ENCODE measurements around the gene RNF43. TPM values are rescaled to one million over a fixed set of nuclear protein-coding genes. Genes with fewer than 3 reads are reported as not detected.

The RNF43 gene
- total and polyA plus RNA-seq, 7 donors: 0.14 to 19.3 (median 3.4) TPM; not detected in 1

DNA sequence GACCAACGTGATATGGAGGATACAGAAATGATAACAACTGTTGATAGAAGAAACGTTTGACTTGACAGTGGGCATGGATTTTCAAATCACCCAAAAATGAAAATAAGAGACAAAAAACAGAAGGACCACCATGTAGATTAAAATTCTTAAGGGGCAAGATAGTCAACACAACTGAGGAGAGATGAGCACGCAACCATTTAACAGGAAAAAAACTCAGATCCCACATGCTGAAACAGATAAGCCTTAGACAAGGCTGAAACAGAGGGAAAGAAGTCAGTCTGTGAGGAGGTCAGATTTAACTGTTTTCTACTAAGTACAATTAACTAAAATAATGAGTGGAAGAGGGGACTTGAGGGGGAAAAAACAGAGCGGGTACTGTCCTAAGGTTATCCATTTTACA is 21.2 kb downstream of the RNF43 start:
- no peak for DNase-seq
- Histone ChIP-seq H3K4me1 (no peaks in the 10 kb centered on the region), H3K36me3 (no peaks in the 10 kb centered on the region), H3K9me3 (no peaks in the 10 kb centered on the region), H3K27ac (no peak overlapping the region), H3K27me3 (peaks cover 0 to 4% (median 0%) of the 10 kb centered on the region in 3 donors), H3K4me3 (no peak overlapping the region)
- TF ChIP-seq, protein P1, sequence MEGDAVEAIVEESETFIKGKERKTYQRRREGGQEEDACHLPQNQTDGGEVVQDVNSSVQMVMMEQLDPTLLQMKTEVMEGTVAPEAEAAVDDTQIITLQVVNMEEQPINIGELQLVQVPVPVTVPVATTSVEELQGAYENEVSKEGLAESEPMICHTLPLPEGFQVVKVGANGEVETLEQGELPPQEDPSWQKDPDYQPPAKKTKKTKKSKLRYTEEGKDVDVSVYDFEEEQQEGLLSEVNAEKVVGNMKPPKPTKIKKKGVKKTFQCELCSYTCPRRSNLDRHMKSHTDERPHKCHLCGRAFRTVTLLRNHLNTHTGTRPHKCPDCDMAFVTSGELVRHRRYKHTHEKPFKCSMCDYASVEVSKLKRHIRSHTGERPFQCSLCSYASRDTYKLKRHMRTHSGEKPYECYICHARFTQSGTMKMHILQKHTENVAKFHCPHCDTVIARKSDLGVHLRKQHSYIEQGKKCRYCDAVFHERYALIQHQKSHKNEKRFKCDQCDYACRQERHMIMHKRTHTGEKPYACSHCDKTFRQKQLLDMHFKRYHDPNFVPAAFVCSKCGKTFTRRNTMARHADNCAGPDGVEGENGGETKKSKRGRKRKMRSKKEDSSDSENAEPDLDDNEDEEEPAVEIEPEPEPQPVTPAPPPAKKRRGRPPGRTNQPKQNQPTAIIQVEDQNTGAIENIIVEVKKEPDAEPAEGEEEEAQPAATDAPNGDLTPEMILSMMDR (IDR thresholded peaks at IDR 0.05): no peak
- TF ChIP-seq POLR2A (IDR thresholded peaks at IDR 0.05) (no peak), EP300 (IDR thresholded peaks at IDR 0.05) (no peak), POLR2AphosphoS5 (IDR thresholded peaks at IDR 0.05) (no peak)
- 47 to 81% methylated on average over 4 of the region's 4 CpGs for WGBS, 2 donors
- intact Hi-C loops (cut with DNase I): no loop called here

DNA sequence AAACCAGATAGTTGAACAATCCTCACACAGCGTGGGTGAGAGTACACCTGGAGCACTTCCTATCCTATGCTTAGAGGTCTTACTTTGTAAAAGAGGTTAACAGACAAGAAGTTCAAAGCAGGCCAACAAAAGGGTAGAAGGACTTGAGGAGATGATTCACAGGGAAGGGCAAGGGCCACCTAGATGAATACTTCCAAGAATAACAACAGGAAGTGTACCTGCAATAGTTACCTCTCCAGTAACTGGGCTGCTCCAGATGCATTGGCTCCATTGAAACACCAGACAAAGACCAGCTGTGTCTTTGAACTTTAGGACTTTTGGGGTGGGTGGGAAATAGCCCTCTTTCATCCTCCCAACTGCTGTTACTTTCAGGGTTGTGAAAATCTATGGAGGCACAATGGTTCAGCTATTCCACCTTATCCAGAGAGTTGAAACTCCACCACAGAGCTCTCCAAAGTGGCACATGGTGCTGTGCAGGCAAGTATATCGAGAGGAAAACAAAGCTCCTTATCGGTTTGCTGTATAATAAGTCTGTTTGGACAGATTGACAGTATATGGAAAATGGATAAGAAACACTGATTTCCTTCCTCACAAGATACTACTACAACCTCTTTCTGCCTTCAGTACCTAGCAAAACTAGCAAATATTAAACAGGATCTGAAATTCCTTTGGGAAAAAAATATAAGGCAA is 22.7 kb downstream of the RNF43 start:
- intact Hi-C loops (cut with DNase I): no loop called here
- DNase-seq: no peak
- Histone ChIP-seq H3K27me3 (peaks cover 0 to 4% (median 0%) of the 10 kb centered on the region in 3 donors), H3K9me3 (no peaks in the 10 kb centered on the region), H3K27ac (no peak overlapping the region), H3K4me1 (no peaks in the 10 kb centered on the region), H3K4me3 (no peak overlapping the region), H3K36me3 (no peaks in the 10 kb centered on the region)
- TF ChIP-seq, protein P1 (IDR thresholded peaks at IDR 0.05): no peak
- TF ChIP-seq POLR2AphosphoS5 (IDR thresholded peaks at IDR 0.05) (no peak), POLR2A (IDR thresholded peaks at IDR 0.05) (no peak), EP300 (IDR thresholded peaks at IDR 0.05) (no peak)
- 23 to 70% methylated on average over 3 of the region's 3 CpGs for WGBS, 2 donors

DNA sequence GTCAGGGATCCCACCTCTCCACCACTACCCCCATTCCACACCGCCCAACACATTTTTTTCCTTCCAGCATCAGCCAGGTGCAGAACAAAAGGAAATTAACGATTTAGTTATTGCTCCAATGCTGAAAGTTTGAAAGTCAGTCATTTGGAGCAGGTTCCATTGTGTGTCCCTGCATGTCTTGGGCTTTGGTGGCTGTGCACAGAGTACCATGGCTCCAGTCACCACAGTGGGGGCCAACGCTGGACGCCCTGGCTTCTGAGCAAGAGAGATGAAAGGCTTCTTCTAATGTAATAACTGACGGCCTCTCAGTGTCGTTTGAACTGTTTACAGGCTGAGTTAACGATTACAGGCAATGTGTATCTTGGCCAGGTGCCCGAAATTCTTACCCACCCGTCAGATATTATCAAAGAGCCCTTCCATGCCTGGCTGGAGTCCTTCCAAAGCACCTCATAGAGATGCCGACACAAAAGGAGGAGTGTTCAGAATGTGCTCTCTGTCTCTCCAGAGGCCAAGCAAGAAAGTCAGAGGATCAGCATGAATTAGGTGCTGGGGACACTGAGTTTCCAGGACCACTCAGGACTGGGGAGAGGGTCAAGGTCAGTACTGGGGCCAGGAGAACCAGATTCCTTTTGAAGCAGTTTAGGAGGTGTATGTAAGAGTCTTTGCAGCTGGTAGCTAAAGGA is 25.9 kb downstream of the RNF43 start:
- intact Hi-C loops (cut with DNase I): no loop called here

DNA sequence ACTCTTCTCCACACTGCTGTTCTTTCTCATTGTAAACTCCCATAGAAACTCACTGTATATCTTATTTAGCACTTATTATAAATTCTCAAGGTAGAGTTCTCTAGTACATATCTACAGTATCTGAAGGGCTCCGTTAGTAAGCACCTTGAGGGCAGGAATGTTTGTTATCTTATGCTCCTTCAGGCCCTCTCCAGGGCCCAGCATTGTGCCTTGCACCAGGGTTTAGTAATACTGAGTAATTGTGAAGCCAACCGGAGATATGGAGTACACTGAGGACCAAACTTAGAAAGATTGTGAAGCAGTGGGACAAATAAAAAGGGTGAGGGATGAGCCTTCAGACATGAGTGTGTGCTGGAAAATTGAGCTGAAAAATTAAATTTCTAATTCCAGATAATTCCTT is 26.4 kb downstream of the RNF43 start:
- Histone ChIP-seq H3K27ac (no peak overlapping the region), H3K9me3 (no peaks in the 10 kb centered on the region), H3K4me3 (no peak overlapping the region), H3K36me3 (no peaks in the 10 kb centered on the region), H3K4me1 (no peaks in the 10 kb centered on the region), H3K27me3 (peaks cover 0 to 9% (median 0%) of the 10 kb centered on the region in 3 donors)
- intact Hi-C loops (cut with DNase I): no loop called here
- WGBS, 2 donors: 27 to 79% methylated on average over 2 of the region's 2 CpGs
- TF ChIP-seq, protein P1 (IDR thresholded peaks at IDR 0.05): no peak
- TF ChIP-seq POLR2AphosphoS5 (IDR thresholded peaks at IDR 0.05): no peak
- TF ChIP-seq POLR2A (IDR thresholded peaks at IDR 0.05): no peak
- TF ChIP-seq EP300 (IDR thresholded peaks at IDR 0.05): no peak
- no peak for DNase-seq

More for the DNA sequence above, 25.9 kb downstream of the RNF43 start:
- TF ChIP-seq EP300 (IDR thresholded peaks at IDR 0.05): no peak
- no peak for TF ChIP-seq POLR2AphosphoS5 (IDR thresholded peaks at IDR 0.05)
- TF ChIP-seq POLR2A (IDR thresholded peaks at IDR 0.05): no peak
- TF ChIP-seq, protein P1 (IDR thresholded peaks at IDR 0.05): no peak
- peaks cover 0 to 9% (median 0%) of the 10 kb centered on the region in 3 donors for H3K27me3 ChIP-seq
- H3K4me1 ChIP-seq: no peaks in the 10 kb centered on the region
- H3K4me3 ChIP-seq: no peak overlapping the region
- WGBS, 2 donors: 14 to 61% methylated on average over 10 of the region's 10 CpGs
- no peak overlapping the region for H3K27ac ChIP-seq
- no peaks in the 10 kb centered on the region for H3K36me3 ChIP-seq
- no peaks in the 10 kb centered on the region for H3K9me3 ChIP-seq
- DNase-seq: no peak

Measured in sigmoid colon (tissue), 7 donors.